ENCODE results near the gene COL6A3. TPM values are rescaled to one million over a fixed set of nuclear protein-coding genes. Genes with fewer than 3 reads are reported as not detected.

Gene COL6A3
- total RNA-seq, 2 experiments from 2014 or later, result 2.5 to 3.0 TPM

- H3K36me3 Mint-ChIP-seq (ENCODE audit: low read depth), result peaks cover 3% of the 10 kb centered on the region
- no peak for DNase-seq
- H3K27me3 Mint-ChIP-seq (ENCODE audit: low read depth), result no peaks in the 10 kb centered on the region
- peaks cover 85% of the 10 kb centered on the region for H3K4me1 Mint-ChIP-seq (ENCODE audit: low read depth)
- H3K27ac Mint-ChIP-seq, result no peak overlapping the region
- intact Hi-C loops (cut with micrococcal nuclease), result no loop called here
- CTCF ChIA-PET, result no interaction called here
- H3K4me3 Mint-ChIP-seq, result no peak overlapping the region
- H3K9me3 Mint-ChIP-seq, result peaks cover 4% of the 10 kb centered on the region
These were observed 23.6 kb upstream of the COL6A3 start for GRCh38 chr2:237437566-237437965.

GRCh38 chr2:237435844-237436587 lies 22.1 kb upstream of the COL6A3 start:
- no peak for DNase-seq
- Mint-ChIP-seq H3K9me3 (peaks cover 4% of the 10 kb centered on the region), H3K4me3 (no peak overlapping the region), H3K36me3 (ENCODE audit: low read depth) (peaks cover 3% of the 10 kb centered on the region), H3K27ac (peak overlapping the region; percentile 33), H3K27me3 (ENCODE audit: low read depth) (no peaks in the 10 kb centered on the region), H3K4me1 (ENCODE audit: low read depth) (peaks cover 85% of the 10 kb centered on the region)
- intact Hi-C loops (cut with micrococcal nuclease), result no loop called here
- CTCF ChIA-PET, result interaction anchor here (1.0 to 3.9 kb wide), 3 partner anchors 14 to 40 kb away, joined by 3 to 18 read pairs (median 9); no protein-coding TSS in a partner anchor

GRCh38 chr2:237434866-237435311 lies 20.9 kb upstream of the COL6A3 start:
- peak; percentile 90 for DNase-seq
- H3K27ac Mint-ChIP-seq, result peak overlapping the region; percentile 61
- peaks cover 3% of the 10 kb centered on the region for H3K36me3 Mint-ChIP-seq (ENCODE audit: low read depth)
- peaks cover 85% of the 10 kb centered on the region for H3K4me1 Mint-ChIP-seq (ENCODE audit: low read depth)
- no peaks in the 10 kb centered on the region for H3K27me3 Mint-ChIP-seq (ENCODE audit: low read depth)
- H3K4me3 Mint-ChIP-seq, result peak overlapping the region; percentile 7
- intact Hi-C loops (cut with micrococcal nuclease), result loop anchor here (5.0 kb wide), 4 partner anchors 278 to 888 kb away; partner anchors contain the start of gene COPS8
- CTCF ChIA-PET, result interaction anchor here (0.7 to 3.9 kb wide), 6 partner anchors 10 to 925 kb away, joined by 3 to 18 read pairs (median 4); no protein-coding TSS in a partner anchor
- peaks cover 4% of the 10 kb centered on the region for H3K9me3 Mint-ChIP-seq

- Mint-ChIP-seq H3K27ac (peak overlapping the region; percentile 61), H3K36me3 (ENCODE audit: low read depth) (peaks cover 1% of the 10 kb centered on the region), H3K27me3 (ENCODE audit: low read depth) (no peaks in the 10 kb centered on the region), H3K4me3 (peak overlapping the region; percentile 40), H3K9me3 (peaks cover 2% of the 10 kb centered on the region), H3K4me1 (ENCODE audit: low read depth) (peaks cover 90% of the 10 kb centered on the region)
- CTCF ChIA-PET, result interaction anchor here (0.7 to 3.9 kb wide), 6 partner anchors 11 to 924 kb away, joined by 3 to 18 read pairs (median 6); no protein-coding TSS in a partner anchor
- no peak for DNase-seq
- intact Hi-C loops (cut with micrococcal nuclease), result loop anchor here (5.0 kb wide), 4 partner anchors 277 to 887 kb away; partner anchors contain the start of gene COPS8
These were observed 20.1 kb upstream of the COL6A3 start for GRCh38 chr2:237433920-237434676.

- H3K27ac Mint-ChIP-seq, result peak overlapping the region; percentile 61
- peak; percentile 89 for DNase-seq
- no peaks in the 10 kb centered on the region for H3K9me3 Mint-ChIP-seq
- H3K4me1 Mint-ChIP-seq (ENCODE audit: low read depth), result peaks cover 94% of the 10 kb centered on the region
- no peaks in the 10 kb centered on the region for H3K27me3 Mint-ChIP-seq (ENCODE audit: low read depth)
- peak overlapping the region; percentile 55 for H3K4me3 Mint-ChIP-seq
- CTCF ChIA-PET, result interaction anchor here (3.1 to 3.9 kb wide), 2 partner anchors 11 to 43 kb away, joined by 16 to 18 read pairs; no protein-coding TSS in a partner anchor
- intact Hi-C loops (cut with micrococcal nuclease), result loop anchor here (5.0 kb wide), 4 partner anchors 275 to 885 kb away; partner anchors contain the start of gene COPS8
- no peaks in the 10 kb centered on the region for H3K36me3 Mint-ChIP-seq (ENCODE audit: low read depth)
These were observed 18.6 kb upstream of the COL6A3 start for GRCh38 chr2:237432484-237433092.

GRCh38 chr2:237431837-237432236 lies 17.9 kb upstream of the COL6A3 start:
- H3K27ac Mint-ChIP-seq, result peak overlapping the region; percentile 17
- H3K4me1 Mint-ChIP-seq (ENCODE audit: low read depth), result peaks cover 96% of the 10 kb centered on the region
- no peak for DNase-seq
- intact Hi-C loops (cut with micrococcal nuclease), result loop anchor here (5.0 kb wide), 4 partner anchors 275 to 885 kb away; partner anchors contain the start of gene COPS8
- no peak overlapping the region for H3K4me3 Mint-ChIP-seq
- H3K9me3 Mint-ChIP-seq, result no peaks in the 10 kb centered on the region
- H3K36me3 Mint-ChIP-seq (ENCODE audit: low read depth), result no peaks in the 10 kb centered on the region
- CTCF ChIA-PET, result interaction anchor here (3.1 kb wide), 1 partner anchor 11 kb away, joined by 16 read pairs; no protein-coding TSS in a partner anchor
- H3K27me3 Mint-ChIP-seq (ENCODE audit: low read depth), result no peaks in the 10 kb centered on the region

GRCh38 chr2:237431372-237431771 lies 17.4 kb upstream of the COL6A3 start:
- Mint-ChIP-seq H3K4me1 (ENCODE audit: low read depth) (peaks cover 98% of the 10 kb centered on the region), H3K27me3 (ENCODE audit: low read depth) (no peaks in the 10 kb centered on the region), H3K36me3 (ENCODE audit: low read depth) (no peaks in the 10 kb centered on the region), H3K27ac (no peak overlapping the region), H3K9me3 (no peaks in the 10 kb centered on the region), H3K4me3 (no peak overlapping the region)
- intact Hi-C loops (cut with micrococcal nuclease), result loop anchor here (5.0 kb wide), 4 partner anchors 274 to 884 kb away; partner anchors contain the start of gene COPS8
- CTCF ChIA-PET, result interaction anchor here (1.6 to 3.1 kb wide), 2 partner anchors 10 kb away, joined by 11 to 16 read pairs; no protein-coding TSS in a partner anchor
- DNase-seq, result no peak

- no peaks in the 10 kb centered on the region for H3K9me3 Mint-ChIP-seq
- intact Hi-C loops (cut with micrococcal nuclease), result loop anchor here (5.0 kb wide), 4 partner anchors 274 to 884 kb away; partner anchors contain the start of gene COPS8
- H3K4me3 Mint-ChIP-seq, result no peak overlapping the region
- CTCF ChIA-PET, result interaction anchor here (1.6 kb wide), 2 partner anchors 9 to 10 kb away, joined by 7 to 11 read pairs; no protein-coding TSS in a partner anchor
- no peaks in the 10 kb centered on the region for H3K36me3 Mint-ChIP-seq (ENCODE audit: low read depth)
- no peaks in the 10 kb centered on the region for H3K27me3 Mint-ChIP-seq (ENCODE audit: low read depth)
- H3K4me1 Mint-ChIP-seq (ENCODE audit: low read depth), result peaks cover 95% of the 10 kb centered on the region
- DNase-seq, result no peak
- no peak overlapping the region for H3K27ac Mint-ChIP-seq
These were observed 16.9 kb upstream of the COL6A3 start for GRCh38 chr2:237430861-237431260.

- no peak overlapping the region for H3K27ac Mint-ChIP-seq
- CTCF ChIA-PET, result interaction anchor here (0.6 to 1.6 kb wide), 6 partner anchors 8 to 45 kb away, joined by 3 to 11 read pairs (median 4); no protein-coding TSS in a partner anchor
- H3K9me3 Mint-ChIP-seq, result no peaks in the 10 kb centered on the region
- DNase-seq, result peak; percentile 63
- no peaks in the 10 kb centered on the region for H3K36me3 Mint-ChIP-seq (ENCODE audit: low read depth)
- no peak overlapping the region for H3K4me3 Mint-ChIP-seq
- H3K4me1 Mint-ChIP-seq (ENCODE audit: low read depth), result peaks cover 97% of the 10 kb centered on the region
- intact Hi-C loops (cut with micrococcal nuclease), result loop anchor here (2.0 to 5.0 kb wide), 8 partner anchors 127 to 882 kb away; partner anchors contain the start of gene COPS8
- H3K27me3 Mint-ChIP-seq (ENCODE audit: low read depth), result peaks cover 7% of the 10 kb centered on the region
These were observed 15.8 kb upstream of the COL6A3 start for GRCh38 chr2:237429753-237430152.

GRCh38 chr2:237427769-237428506 lies 14.0 kb upstream of the COL6A3 start:
- CTCF ChIA-PET, result interaction anchor here (0.5 to 2.5 kb wide), 5 partner anchors 11 to 127 kb away, joined by 4 to 16 read pairs (median 7); no protein-coding TSS in a partner anchor
- peaks cover 7% of the 10 kb centered on the region for H3K27me3 Mint-ChIP-seq (ENCODE audit: low read depth)
- no peaks in the 10 kb centered on the region for H3K9me3 Mint-ChIP-seq
- DNase-seq, result peak; percentile 94
- no peaks in the 10 kb centered on the region for H3K36me3 Mint-ChIP-seq (ENCODE audit: low read depth)
- H3K4me1 Mint-ChIP-seq (ENCODE audit: low read depth), result peaks cover 80% of the 10 kb centered on the region
- intact Hi-C loops (cut with micrococcal nuclease), result loop anchor here (1.0 to 5.0 kb wide), 5 partner anchors 13 to 269 kb away; no protein-coding TSS in a partner anchor
- peak overlapping the region; percentile 72 for H3K27ac Mint-ChIP-seq
- H3K4me3 Mint-ChIP-seq, result no peak overlapping the region

GRCh38 chr2:237426517-237426916 lies 12.6 kb upstream of the COL6A3 start:
- H3K9me3 Mint-ChIP-seq, result no peaks in the 10 kb centered on the region
- CTCF ChIA-PET, result interaction anchor here (1.0 to 2.5 kb wide), 5 partner anchors 14 to 49 kb away, joined by 3 to 16 read pairs (median 7); no protein-coding TSS in a partner anchor
- no peak overlapping the region for H3K27ac Mint-ChIP-seq
- no peaks in the 10 kb centered on the region for H3K36me3 Mint-ChIP-seq (ENCODE audit: low read depth)
- H3K4me1 Mint-ChIP-seq (ENCODE audit: low read depth), result peaks cover 75% of the 10 kb centered on the region
- intact Hi-C loops (cut with micrococcal nuclease), result loop anchor here (5.0 kb wide), 1 partner anchor 134 kb away; no protein-coding TSS in a partner anchor
- peaks cover 7% of the 10 kb centered on the region for H3K27me3 Mint-ChIP-seq (ENCODE audit: low read depth)
- no peak for DNase-seq
- H3K4me3 Mint-ChIP-seq, result no peak overlapping the region

Measured in activated naive CD4-positive, alpha-beta T cell treated with anti-CD3 and anti-CD28 coated beads for 36 hours (primary cell).